DMS53 (cell line): ENCODE results near the gene GPR149.
"Not testable (repeated sequence)": the region's sequence is repeated elsewhere in the genome, so short reads cannot be mapped to it uniquely, and the experiment has no call there.

Experiments
- DNase-seq: peaks from one replicate; lab custom pipeline; 2025; lab: John Stamatoyannopoulos, UW

The GPR149 gene

GRCh38 chr3:154430014-154430413 lies at the start of gene GPR149:
Gene GPR149 (minus strand): TSS chr3:154430190. CDS start chr3:154429615, 575 bp downstream.
- peak; percentile 64 for DNase-seq

- no peak for DNase-seq
Measured at GRCh38 chr3:154473769-154474168, 43.8 kb upstream of the GPR149 start.

- DNase-seq, result no peak
Measured at GRCh38 chr3:154469585-154469984, 39.6 kb upstream of the GPR149 start.

- no peak for DNase-seq
Measured at GRCh38 chr3:154464440-154465190, 34.6 kb upstream of the GPR149 start.

- no peak for DNase-seq
Measured at GRCh38 chr3:154458560-154458959, 28.6 kb upstream of the GPR149 start.

GRCh38 chr3:154439081-154439480 lies 9.1 kb upstream of the GPR149 start:
- not testable (repeated sequence) for DNase-seq

- DNase-seq, result no peak
Measured at GRCh38 chr3:154431043-154431442, 1.1 kb upstream of the GPR149 start.

- DNase-seq, result peak; percentile 52
Measured at GRCh38 chr3:154428286-154429206, 1.4 kb downstream of the GPR149 start.

- peak; percentile 37 for DNase-seq
Measured at GRCh38 chr3:154427685-154428285, 2.2 kb downstream of the GPR149 start.

- DNase-seq, result no peak
Measured at GRCh38 chr3:154422694-154423093, 7.3 kb downstream of the GPR149 start.

- DNase-seq, result peak; percentile 4
Measured at GRCh38 chr3:154421083-154421482, 8.9 kb downstream of the GPR149 start.

GRCh38 chr3:154398084-154398967 lies 31.7 kb downstream of the GPR149 start:
- no peak for DNase-seq

GRCh38 chr3:154389861-154390260 lies 40.1 kb downstream of the GPR149 start:
- DNase-seq, result no peak

GRCh38 chr3:154384479-154384878 lies 45.5 kb downstream of the GPR149 start:
- DNase-seq, result no peak

GRCh38 chr3:154378311-154378710 lies 51.7 kb downstream of the GPR149 start:
- no peak for DNase-seq

- DNase-seq, result no peak
Measured at GRCh38 chr3:154367221-154367620, 62.8 kb downstream of the GPR149 start.

- peak; percentile 20 for DNase-seq
Measured at GRCh38 chr3:154364849-154365248, 65.1 kb downstream of the GPR149 start.

GRCh38 chr3:154361099-154361498 lies 68.9 kb downstream of the GPR149 start:
- DNase-seq, result no peak

- DNase-seq, result peak; percentile 33
Measured at GRCh38 chr3:154356009-154356408, 74.0 kb downstream of the GPR149 start.

- no peak for DNase-seq
Measured at GRCh38 chr3:154349223-154349622, 80.8 kb downstream of the GPR149 start.

GRCh38 chr3:154345422-154346122 lies 84.4 kb downstream of the GPR149 start:
- DNase-seq, result no peak
